Gastroesophageal sphincter (tissue), 4 donors: ENCODE results near the gene MMP25. TPM values are rescaled to one million over a fixed set of nuclear protein-coding genes. Genes with fewer than 3 reads are reported as not detected.

ENCODE experiments used
- ATAC-seq: fragments of 150-250 bp; one replicate; pipeline ENCODE4 v1.9.1; 2016; ENCODE audit warnings: mild to moderate bottlenecking, moderate library complexity
- H3K27ac ChIP-seq, 4 donors: fragments of 200-600 bp; sonication (generic) in 3 of 4; 1 replicate in 3 of 4; 2 replicates in 1 of 4; pipeline ENCODE4 v1.5.1; 2016 to 2019
- H3K27me3 ChIP-seq: fragments of 200-600 bp; sonication (generic); one replicate; pipeline ENCODE4 v1.5.1; 2019
- H3K36me3 ChIP-seq, 2 donors: fragments of 200-600 bp; sonication (generic); one replicate each; pipeline ENCODE4 v1.5.1; 2019; ENCODE audit warnings: control low read depth in 1 of 2
- H3K4me1 ChIP-seq, 3 donors: fragments of 200-600 bp; sonication (generic); 1 replicate in 2 of 3; 2 replicates in 1 of 3; pipeline ENCODE4 v1.5.1; 2016 to 2019; ENCODE audit warnings: control low read depth in 2 of 3
- H3K4me3 ChIP-seq, 2 donors: fragments of 200-600 bp; sonication (generic); one replicate each; pipeline ENCODE4 v1.5.1; 2019; ENCODE audit warnings: mild to moderate bottlenecking in 1 of 2, moderate library complexity in 1 of 2
- H3K9me3 ChIP-seq, 3 donors: fragments of 200-600 bp; sonication (generic); one replicate each; pipeline ENCODE4 v1.5.1; 2017 to 2019; ENCODE audit warnings: control low read depth in 2 of 3
- CTCF ChIP-seq, 4 experiments: fragments of 200-600 bp in 2 of 4; fragments of 450-650 bp in 2 of 4; sonication (generic) in 1 of 4; IDR thresholded peaks; one replicate each; pipeline ENCODE4 v1.5.1; 2017 to 2019; ENCODE audit warnings: antibody characterized with exemption in 4 of 4, mild to moderate bottlenecking in 2 of 4, moderate library complexity in 2 of 4
- EP300 ChIP-seq: sonication (generic); formaldehyde crosslinking; IDR thresholded peaks from one replicate; pipeline ENCODE4 v1.6.1; 2017; ENCODE audit warnings: antibody characterized with exemption, mild to moderate bottlenecking
- POLR2A ChIP-seq, 2 donors: fragments of 450-650 bp; IDR thresholded peaks; one replicate each; pipeline ENCODE4 v1.6.1; 2017; ENCODE audit warnings: antibody characterized with exemption in 2 of 2, mild to moderate bottlenecking in 2 of 2, moderate library complexity in 1 of 2
- POLR2AphosphoS5 ChIP-seq: sonication (generic); formaldehyde crosslinking; IDR thresholded peaks from one replicate; pipeline ENCODE4 v1.6.1; 2017; ENCODE audit warnings: antibody characterized with exemption
- WGBS, 2 donors: methylation state at CpG; one replicate each; pipeline ENCODE4 v1.1.5; 2018; ENCODE audit warnings: low coverage in 1 of 2; 5-methylcytosine and 5-hydroxymethylcytosine counted together
- total RNA-seq, 4 donors: library from RNA; depleted of rRNA; stranded (reverse); fragments of >200 nt; gene quantifications; one replicate each; pipeline ENCODE4 v1.1.0, GENCODE V29; 2016

Gene MMP25
- total RNA-seq, 4 donors from 2014 or later, result 1.6 to 2.6 TPM; not detected in 2

- Histone ChIP-seq H3K36me3 (peaks cover 0 to 22% of the 10 kb centered on the region in 2 donors), H3K27me3 (peaks cover 62% of the 10 kb centered on the region), H3K4me1 (peaks cover 0 to 33% (median 15%) of the 10 kb centered on the region in 3 donors), H3K9me3 (no peaks in the 10 kb centered on the region), H3K4me3 (peak overlapping the region in 1 of 2 donors; percentile 14), H3K27ac (no peak overlapping the region)
- ATAC-seq, result no peak
- TF ChIP-seq POLR2A (IDR thresholded peaks at IDR 0.05), result no peak
- TF ChIP-seq CTCF (IDR thresholded peaks at IDR 0.05), result no peak
- no peak for TF ChIP-seq POLR2AphosphoS5
- no peak for TF ChIP-seq EP300
- WGBS, 2 donors, result 39 to 56% methylated on average over 7 to 9 of the region's 59 CpGs
Measured at GRCh38 chr16:3029491-3030221, 16.7 kb upstream of the MMP25 start.

- Histone ChIP-seq H3K4me3 (no peak overlapping the region), H3K4me1 (peaks cover 0 to 25% (median 15%) of the 10 kb centered on the region in 3 donors), H3K27me3 (peaks cover 70% of the 10 kb centered on the region), H3K36me3 (peaks cover 0 to 20% of the 10 kb centered on the region in 2 donors), H3K9me3 (no peaks in the 10 kb centered on the region), H3K27ac (no peak overlapping the region)
- no peak for ATAC-seq
- TF ChIP-seq POLR2A (IDR thresholded peaks at IDR 0.05), result no peak
- no peak for TF ChIP-seq CTCF (IDR thresholded peaks at IDR 0.05)
- no peak for TF ChIP-seq POLR2AphosphoS5
- TF ChIP-seq EP300, result no peak
- WGBS, 2 donors, result 60% methylated on average over 2 of the region's 33 CpGs; no CpG with 5 or more reads in 1 of the 2 donors
Measured at GRCh38 chr16:3030222-3031212, 15.8 kb upstream of the MMP25 start.

GRCh38 chr16:3032624-3033023 lies 13.7 kb upstream of the MMP25 start:
- Histone ChIP-seq H3K9me3 (no peaks in the 10 kb centered on the region), H3K27ac (no peak overlapping the region), H3K4me3 (no peak overlapping the region), H3K27me3 (peaks cover 91% of the 10 kb centered on the region), H3K4me1 (peaks cover 0 to 37% (median 22%) of the 10 kb centered on the region in 3 donors), H3K36me3 (no peaks in the 10 kb centered on the region)
- whole genome bisulfite sequencing, 2 donors, result 28 to 32% methylated on average over 6 of the region's 7 CpGs
- TF ChIP-seq CTCF (IDR thresholded peaks at IDR 0.05), result no peak
- no peak for TF ChIP-seq POLR2AphosphoS5
- no peak for TF ChIP-seq EP300
- no peak for TF ChIP-seq POLR2A (IDR thresholded peaks at IDR 0.05)
- no peak for ATAC-seq

GRCh38 chr16:3035289-3035971 lies 10.9 kb upstream of the MMP25 start:
- Histone ChIP-seq H3K36me3 (no peaks in the 10 kb centered on the region), H3K4me1 (peaks cover 0 to 12% (median 7%) of the 10 kb centered on the region in 3 donors), H3K4me3 (no peak overlapping the region), H3K9me3 (no peaks in the 10 kb centered on the region), H3K27me3 (peaks cover 98% of the 10 kb centered on the region), H3K27ac (no peak overlapping the region)
- 0% methylated on average over 1 of the region's 19 CpGs; no CpG with 5 or more reads in 1 of the 2 donors for WGBS, 2 donors
- TF ChIP-seq EP300 (no peak), POLR2A (IDR thresholded peaks at IDR 0.05) (no peak), CTCF (IDR thresholded peaks at IDR 0.05) (no peak), POLR2AphosphoS5 (no peak)
- ATAC-seq, result no peak
